Measurements from ENCODE around the gene FKBP5.

DNA sequence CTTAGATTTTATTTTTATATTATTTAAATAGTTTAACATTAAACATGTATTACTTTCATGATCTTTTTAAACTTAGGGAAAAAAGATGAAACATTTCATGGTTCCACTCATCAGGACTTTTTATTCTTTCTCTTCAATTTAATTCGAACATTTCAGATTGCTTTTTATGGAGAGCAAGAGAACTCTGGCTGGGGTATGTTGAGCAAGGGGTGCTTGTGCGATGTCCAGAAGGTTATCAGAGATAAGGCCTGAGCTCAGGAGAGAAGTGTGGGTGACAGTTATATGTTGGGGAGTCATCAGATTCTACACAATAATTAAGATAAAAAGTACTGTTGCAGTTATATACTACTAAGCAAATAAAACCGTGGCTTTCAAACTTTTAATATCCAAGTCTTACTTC is 37.5 kb downstream of the FKBP5 start:
- TF ChIP-seq, protein P1, sequence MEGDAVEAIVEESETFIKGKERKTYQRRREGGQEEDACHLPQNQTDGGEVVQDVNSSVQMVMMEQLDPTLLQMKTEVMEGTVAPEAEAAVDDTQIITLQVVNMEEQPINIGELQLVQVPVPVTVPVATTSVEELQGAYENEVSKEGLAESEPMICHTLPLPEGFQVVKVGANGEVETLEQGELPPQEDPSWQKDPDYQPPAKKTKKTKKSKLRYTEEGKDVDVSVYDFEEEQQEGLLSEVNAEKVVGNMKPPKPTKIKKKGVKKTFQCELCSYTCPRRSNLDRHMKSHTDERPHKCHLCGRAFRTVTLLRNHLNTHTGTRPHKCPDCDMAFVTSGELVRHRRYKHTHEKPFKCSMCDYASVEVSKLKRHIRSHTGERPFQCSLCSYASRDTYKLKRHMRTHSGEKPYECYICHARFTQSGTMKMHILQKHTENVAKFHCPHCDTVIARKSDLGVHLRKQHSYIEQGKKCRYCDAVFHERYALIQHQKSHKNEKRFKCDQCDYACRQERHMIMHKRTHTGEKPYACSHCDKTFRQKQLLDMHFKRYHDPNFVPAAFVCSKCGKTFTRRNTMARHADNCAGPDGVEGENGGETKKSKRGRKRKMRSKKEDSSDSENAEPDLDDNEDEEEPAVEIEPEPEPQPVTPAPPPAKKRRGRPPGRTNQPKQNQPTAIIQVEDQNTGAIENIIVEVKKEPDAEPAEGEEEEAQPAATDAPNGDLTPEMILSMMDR (IDR thresholded peaks at IDR 0.05): no peak
- no peak for TF ChIP-seq POLR2A (IDR thresholded peaks at IDR 0.05)

Measured in adrenal gland (tissue), 5 donors.